ENCODE measurements around the gene BST2. TPM values are rescaled to one million over a fixed set of nuclear protein-coding genes. Genes with fewer than 3 reads are reported as not detected.

The BST2 gene
- polyA plus RNA-seq, 1 of the 3 experiments (the other 2 are of a cell fraction), result 5.7 TPM

GRCh38 chr19:17380426-17381138 is 24.8 kb downstream of the BST2 start:
- CTCF ChIA-PET, result interaction anchor here (0.6 to 1.6 kb wide), 4 partner anchors 11 to 72 kb away, joined by 3 read pairs; no protein-coding TSS in a partner anchor
- no peak overlapping the region for H3K27ac ChIP-seq (ENCODE audit: low read depth in 2 of 2, low read length in 1 of 2)
- no peaks in the 10 kb centered on the region for H4K20me1 ChIP-seq (ENCODE audit: insufficient read depth)
- no peaks in the 10 kb centered on the region for H3K27me3 ChIP-seq (ENCODE audit: insufficient read depth)
- H3K9ac ChIP-seq, result no peak overlapping the region
- no peak overlapping the region for H2AFZ ChIP-seq (ENCODE audit: low read depth)
- no peaks in the 10 kb centered on the region for H3K9me2 ChIP-seq
- DNase-seq, result no peak
- 75% methylated on average over 3 of the region's 5 CpGs for WGBS (ENCODE audit: low lambda C conversion rate)
- no peaks in the 10 kb centered on the region for H3K9me3 ChIP-seq
- H3K36me3 ChIP-seq (replicated peaks in 1 of 2; ENCODE audit: control insufficient read depth in 1 of 2, insufficient read depth in 2 of 2, low read length in 1 of 2), result no peaks in the 10 kb centered on the region
- TF ChIP-seq USF1 (IDR thresholded peaks at IDR 0.05; ENCODE audit: borderline replicate concordance, low read depth), result no peak
- no peak for TF ChIP-seq MXI1 (IDR thresholded peaks at IDR 0.05; ENCODE audit: low read depth, low read length)
- no peak for TF ChIP-seq PBX3 (IDR thresholded peaks at IDR 0.05)
- no peak for TF ChIP-seq NFIC (IDR thresholded peaks at IDR 0.05; ENCODE audit: borderline replicate concordance)
- TF ChIP-seq CHD2 (IDR thresholded peaks at IDR 0.05; ENCODE audit: low read length, partially characterized antibody), result no peak
- TF ChIP-seq MAX (IDR thresholded peaks at IDR 0.05; ENCODE audit: low read depth), result no peak
- TF ChIP-seq GABPA (IDR thresholded peaks at IDR 0.05; ENCODE audit: low read depth), result no peak
- no peak for TF ChIP-seq EP300 (IDR thresholded peaks at IDR 0.05; ENCODE audit: borderline replicate concordance in 1 of 2, low read depth in 1 of 2, low read length in 1 of 2)
- TF ChIP-seq USF2 (IDR thresholded peaks at IDR 0.05; ENCODE audit: borderline replicate concordance, low read depth, low read length), result no peak
- TF ChIP-seq REST (IDR thresholded peaks at IDR 0.05; ENCODE audit: low read depth, low read length), result no peak
- no peak for TF ChIP-seq SMC3 (IDR thresholded peaks at IDR 0.05; ENCODE audit: low read depth, low read length)
- TF ChIP-seq ELF1 (IDR thresholded peaks at IDR 0.05), result no peak
- TF ChIP-seq RAD21 (IDR thresholded peaks at IDR 0.05; ENCODE audit: low read length), result no peak
- TF ChIP-seq ZBTB33 (IDR thresholded peaks at IDR 0.05; ENCODE audit: borderline replicate concordance, low read depth), result no peak
- no peak for TF ChIP-seq RXRA (IDR thresholded peaks at IDR 0.05; ENCODE audit: borderline replicate concordance, low read depth)
- TF ChIP-seq POLR2AphosphoS5 (IDR thresholded peaks at IDR 0.05; ENCODE audit: low read depth, low read length), result no peak
- no peak for TF ChIP-seq NRF1 (IDR thresholded peaks at IDR 0.05; ENCODE audit: low read depth, low read length)
- no peak for TF ChIP-seq SIN3A (IDR thresholded peaks at IDR 0.05; ENCODE audit: borderline replicate concordance, low read depth, low read length)
- TF ChIP-seq RCOR1 (IDR thresholded peaks at IDR 0.05; ENCODE audit: low read length), result no peak
- TF ChIP-seq TCF12 (IDR thresholded peaks at IDR 0.05), result no peak
- no peak overlapping the region for H3K4me2 ChIP-seq
- no peak overlapping the region for H3K4me3 ChIP-seq (ENCODE audit: low read depth in 2 of 2, low read length in 1 of 2)
- H3K4me1 ChIP-seq (ENCODE audit: control insufficient read depth in 1 of 2, insufficient read depth in 2 of 2, low read depth in 1 of 2, low read length in 1 of 2), result no peaks in the 10 kb centered on the region
- no peaks in the 10 kb centered on the region for H3F3A ChIP-seq (replicated peaks; ENCODE audit: insufficient read depth)
- H3K79me2 ChIP-seq (ENCODE audit: insufficient read depth), result no peaks in the 10 kb centered on the region
- POLR2A ChIA-PET, result no interaction called here
